PC-3 (cell line): Measurements from ENCODE around the gene COP1. TPM values are rescaled to one million over a fixed set of nuclear protein-coding genes. Genes with fewer than 3 reads are reported as not detected.
"Not testable (repeated sequence)": the region's sequence is repeated elsewhere in the genome, so short reads cannot be mapped to it uniquely, and the experiment has no call there.

ENCODE experiments used
- ATAC-seq: fragments of 200-7000 bp; cut with Tn5 transposase; 2 replicates; pipeline ENCODE4 v1.9.1; 2020; ENCODE audit warnings: mild to moderate bottlenecking, moderate library complexity
- BruUV-seq: library from RNA; stranded (reverse); fragments of 400-500 nt; replicated peaks from 2 replicates; lab custom pipeline; 2021; lab: Mats Ljungman, UMichigan
- CTCF ChIA-PET: fragments of 300-600 bp; sonication (Branson Sonifier 250); formaldehyde crosslinking; loops from one replicate; lab custom pipeline; 2022; ENCODE audit warnings: antibody characterized with exemption; lab: Charles Lee
- POLR2A ChIA-PET: fragments of 300-600 bp; sonication (Branson Sonifier 250); formaldehyde crosslinking; loops from one replicate; lab custom pipeline; 2022; ENCODE audit warnings: antibody characterized with exemption; ENCODE audit not compliant: unreplicated experiment; lab: Charles Lee
- DNase-seq: peaks from one replicate; pipeline ENCODE4 v3.0.0-alpha.2; 2015
- H2AFZ ChIP-seq: fragments of 300-600 bp; sonication (generic); 2 replicates; pipeline ENCODE4 v1.6.0; 2016; ENCODE audit warnings: antibody characterized with exemption, low read length
- H3F3A ChIP-seq: fragments of 300-600 bp; sonication (generic); one replicate; pipeline ENCODE4 v1.6.0; 2017; ENCODE audit warnings: antibody characterized with exemption, low read length, control low read depth, mild to moderate bottlenecking; ENCODE audit not compliant: unreplicated experiment
- H3K27ac ChIP-seq: fragments of 300-600 bp; sonication (generic); 2 replicates; pipeline ENCODE4 v1.5.1; 2016; ENCODE audit warnings: mild to moderate bottlenecking, low read length
- H3K27me3 ChIP-seq: fragments of 300-600 bp; sonication (generic); 2 replicates; pipeline ENCODE4 v1.6.1; 2016; ENCODE audit warnings: low read length, mixed read lengths
- H3K36me3 ChIP-seq: fragments of 300-600 bp; sonication (generic); 2 replicates; pipeline ENCODE4 v1.6.1; 2016; ENCODE audit warnings: low read depth, mixed run types, low read length, mixed read lengths
- H3K4me1 ChIP-seq: fragments of 300-600 bp; sonication (generic); 2 replicates; pipeline ENCODE4 v1.5.1; 2016; ENCODE audit warnings: low read length; ENCODE audit not compliant: insufficient read depth
- H3K4me2 ChIP-seq: fragments of 300-600 bp; sonication (generic); 2 replicates; pipeline ENCODE4 v1.6.0; 2016; ENCODE audit warnings: low read length
- H3K4me3 ChIP-seq: fragments of 300-600 bp; sonication (generic); 2 replicates; pipeline ENCODE4 v1.5.1; 2016; ENCODE audit warnings: mild to moderate bottlenecking, low read length, mixed read lengths
- H3K79me2 ChIP-seq: fragments of 300-600 bp; sonication (generic); 2 replicates; pipeline ENCODE4 v1.6.1; 2017; ENCODE audit warnings: low read length, mixed read lengths
- H3K9ac ChIP-seq: fragments of 300-600 bp; sonication (generic); 2 replicates; pipeline ENCODE4 v1.6.0; 2016; ENCODE audit warnings: mild to moderate bottlenecking, low read length
- H3K9me2 ChIP-seq: fragments of 300-600 bp; sonication (generic); replicated peaks from 2 replicates; pipeline ENCODE4 v1.6.1; 2016; ENCODE audit warnings: mixed run types, low read length, mixed read lengths
- H3K9me3 ChIP-seq: fragments of 300-600 bp; sonication (generic); 2 replicates; pipeline ENCODE4 v1.6.1; 2016; ENCODE audit warnings: low read length, mixed read lengths
- H4K20me1 ChIP-seq: fragments of 300-600 bp; sonication (generic); 2 replicates; pipeline ENCODE4 v1.6.1; 2016; ENCODE audit warnings: low read length, mixed read lengths
- EZH2 ChIP-seq: fragments of 300-600 bp; sonication (generic); IDR thresholded peaks from one replicate; pipeline ENCODE4 v1.6.1; 2017; ENCODE audit warnings: antibody characterized with exemption, mild to moderate bottlenecking, low read length; ENCODE audit not compliant: unreplicated experiment
- EZH2phosphoT487 ChIP-seq: fragments of 300-600 bp; sonication (generic); IDR thresholded peaks from 2 replicates; pipeline ENCODE4 v1.6.1; 2018; ENCODE audit warnings: mild to moderate bottlenecking, antibody characterized with exemption, low read length, borderline replicate concordance
- intact Hi-C: fragments of 100-400 bp; cut with micrococcal nuclease; formaldehyde crosslinking; loops from 2 replicates; pipeline ENCODE4 v1.9.0; 2023
- total RNA-seq: library from RNA; depleted of rRNA; stranded (reverse); fragments of >200 nt; gene quantifications from 2 replicates; pipeline ENCODE4 v1.2.3, GENCODE V29; 2014
- TF ChIP-seq, protein P1 (sequence below): fragments of 300-600 bp; sonication (generic); conservative IDR thresholded peaks from 2 replicates; pipeline ENCODE4 v1.5.1; 2017; ENCODE audit warnings: antibody characterized with exemption, low read depth, mild to moderate bottlenecking, low read length

The COP1 gene
- total RNA-seq, 1 experiment from 2014 or later = 16.6 TPM

DNA sequence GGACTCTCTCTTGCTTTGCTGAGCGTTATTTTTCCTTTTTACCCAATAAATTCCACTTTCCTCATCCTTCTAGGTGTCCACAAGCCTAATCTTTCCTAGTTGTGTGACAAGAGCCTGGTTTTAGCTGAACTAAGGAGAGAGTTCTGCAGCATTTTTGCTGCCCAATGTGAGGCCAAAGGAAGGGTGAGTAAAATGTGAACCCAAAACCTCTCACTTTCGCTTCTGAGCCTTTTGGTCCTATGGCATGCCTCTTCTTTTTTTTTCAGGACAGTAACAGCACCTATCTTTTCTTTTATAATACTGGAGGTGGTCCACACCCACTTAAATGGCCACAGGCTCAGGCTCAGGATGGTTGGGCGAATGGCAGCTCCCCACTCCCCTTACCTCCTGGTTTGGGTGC, 111.1 kb downstream of the COP1 start:
- H3K9me2 ChIP-seq = no peaks in the 10 kb centered on the region
- no peak overlapping the region for H2AFZ ChIP-seq
- no peak overlapping the region for H3K27ac ChIP-seq
- DNase-seq (no peak), ATAC-seq (no peak)
- H3K9me3 ChIP-seq = peaks cover 9% of the 10 kb centered on the region; the same call in 1 of the 2 replicates
- intact Hi-C loops = no loop called here
- H3K4me2 ChIP-seq = no peak overlapping the region
- H3K4me3 ChIP-seq = no peak overlapping the region
- no peaks in the 10 kb centered on the region for H3F3A ChIP-seq
- POLR2A ChIA-PET = no interaction called here
- no peaks in the 10 kb centered on the region for H4K20me1 ChIP-seq
- no peaks in the 10 kb centered on the region for H3K27me3 ChIP-seq
- no peaks in the 10 kb centered on the region for H3K79me2 ChIP-seq
- no peak overlapping the region for H3K9ac ChIP-seq
- H3K36me3 ChIP-seq = peaks cover 22% of the 10 kb centered on the region
- no TSS peak for BruUV-seq
- no peaks in the 10 kb centered on the region for H3K4me1 ChIP-seq
- CTCF ChIA-PET = no interaction called here
- TF ChIP-seq, protein P1, sequence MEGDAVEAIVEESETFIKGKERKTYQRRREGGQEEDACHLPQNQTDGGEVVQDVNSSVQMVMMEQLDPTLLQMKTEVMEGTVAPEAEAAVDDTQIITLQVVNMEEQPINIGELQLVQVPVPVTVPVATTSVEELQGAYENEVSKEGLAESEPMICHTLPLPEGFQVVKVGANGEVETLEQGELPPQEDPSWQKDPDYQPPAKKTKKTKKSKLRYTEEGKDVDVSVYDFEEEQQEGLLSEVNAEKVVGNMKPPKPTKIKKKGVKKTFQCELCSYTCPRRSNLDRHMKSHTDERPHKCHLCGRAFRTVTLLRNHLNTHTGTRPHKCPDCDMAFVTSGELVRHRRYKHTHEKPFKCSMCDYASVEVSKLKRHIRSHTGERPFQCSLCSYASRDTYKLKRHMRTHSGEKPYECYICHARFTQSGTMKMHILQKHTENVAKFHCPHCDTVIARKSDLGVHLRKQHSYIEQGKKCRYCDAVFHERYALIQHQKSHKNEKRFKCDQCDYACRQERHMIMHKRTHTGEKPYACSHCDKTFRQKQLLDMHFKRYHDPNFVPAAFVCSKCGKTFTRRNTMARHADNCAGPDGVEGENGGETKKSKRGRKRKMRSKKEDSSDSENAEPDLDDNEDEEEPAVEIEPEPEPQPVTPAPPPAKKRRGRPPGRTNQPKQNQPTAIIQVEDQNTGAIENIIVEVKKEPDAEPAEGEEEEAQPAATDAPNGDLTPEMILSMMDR = no peak
- TF ChIP-seq EZH2 = no peak
- no peak for TF ChIP-seq EZH2phosphoT487

DNA sequence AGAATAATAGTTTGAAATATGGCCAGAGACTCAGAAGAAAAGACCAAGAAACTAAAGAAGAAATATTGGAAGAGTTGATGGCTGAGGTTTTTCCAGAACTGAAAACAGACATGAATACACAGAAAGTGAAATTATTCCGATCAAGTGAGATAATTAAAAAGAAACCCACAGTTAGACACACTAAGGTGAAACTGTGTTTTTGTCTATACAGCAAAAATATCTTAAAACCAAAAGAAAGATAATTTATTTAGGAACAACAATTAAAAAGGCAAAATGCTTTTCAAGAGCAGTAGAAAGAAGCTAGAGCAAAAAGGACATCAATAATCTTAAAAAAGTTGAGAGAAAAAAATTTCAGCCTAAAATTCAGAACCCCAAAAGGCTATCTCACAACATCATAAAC, 116.3 kb downstream of the COP1 start:
- no peaks in the 10 kb centered on the region for H3K36me3 ChIP-seq
- H3K9me3 ChIP-seq = no peaks in the 10 kb centered on the region
- POLR2A ChIA-PET = no interaction called here
- H3K4me1 ChIP-seq = no peaks in the 10 kb centered on the region
- H3K27ac ChIP-seq = no peak overlapping the region
- DNase-seq (no peak), ATAC-seq (no peak)
- intact Hi-C loops = no loop called here
- H3K4me2 ChIP-seq = no peak overlapping the region
- H3K9me2 ChIP-seq = no peaks in the 10 kb centered on the region
- H3K4me3 ChIP-seq = no peak overlapping the region
- H4K20me1 ChIP-seq = no peaks in the 10 kb centered on the region
- TF ChIP-seq, protein P1 = no peak
- no peak for TF ChIP-seq EZH2phosphoT487
- no peak for TF ChIP-seq EZH2
- H3K79me2 ChIP-seq = no peaks in the 10 kb centered on the region
- no TSS peak for BruUV-seq
- CTCF ChIA-PET = no interaction called here
- H2AFZ ChIP-seq = no peak overlapping the region
- no peak overlapping the region for H3K9ac ChIP-seq
- H3K27me3 ChIP-seq = no peaks in the 10 kb centered on the region
- H3F3A ChIP-seq = no peaks in the 10 kb centered on the region

- H3K4me1 ChIP-seq, H3K9me2 ChIP-seq, DNase-seq, H4K20me1 ChIP-seq, ATAC-seq, H3K9me3 ChIP-seq, H3K27ac ChIP-seq, H3K4me3 ChIP-seq, intact Hi-C loops, H3K4me2 ChIP-seq, H3K36me3 ChIP-seq, H3K27me3 ChIP-seq, BruUV-seq, H2AFZ ChIP-seq, H3K79me2 ChIP-seq, POLR2A ChIA-PET, CTCF ChIA-PET, H3K9ac ChIP-seq, H3F3A ChIP-seq: not testable (repeated sequence)
Measured at GRCh38 chr1:176087746-176088145, 119.3 kb downstream of the COP1 start.
